DMS114 treated with DMSO at 0.1 percent for 48 hours (cell line): ENCODE results near the gene RPTOR.
"Not testable (repeated sequence)": the region's sequence is repeated elsewhere in the genome, so short reads cannot be mapped to it uniquely, and the experiment has no call there.

Source experiments
- DNase-seq: peaks from one replicate; lab custom pipeline; 2025; ENCODE audit not compliant: unreplicated experiment; lab: John Stamatoyannopoulos, UW

RPTOR gene

GRCh38 chr17:80614332-80615047 lies 69.9 kb downstream of the RPTOR start:
- no peak for DNase-seq

DNA sequence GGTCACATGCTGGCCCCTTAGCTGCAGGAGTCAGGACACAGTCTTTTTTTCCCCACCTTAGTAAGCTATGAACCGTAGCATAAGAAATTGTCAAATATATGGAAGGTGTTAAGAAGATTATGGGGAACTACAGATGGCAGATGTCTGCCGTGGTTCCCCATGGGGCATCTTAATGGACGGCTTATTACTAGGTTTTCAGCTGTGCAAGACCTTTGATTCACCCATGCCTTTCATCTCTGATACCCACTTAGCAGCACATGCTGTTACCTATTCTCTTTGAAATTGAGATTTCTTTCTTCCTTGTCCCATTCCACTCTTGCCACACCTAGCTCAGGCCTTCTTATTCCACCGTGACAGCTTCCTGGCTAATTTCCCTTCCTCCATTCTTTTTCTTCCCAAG lies 70.7 kb downstream of the RPTOR start:
- no peak for DNase-seq

DNA sequence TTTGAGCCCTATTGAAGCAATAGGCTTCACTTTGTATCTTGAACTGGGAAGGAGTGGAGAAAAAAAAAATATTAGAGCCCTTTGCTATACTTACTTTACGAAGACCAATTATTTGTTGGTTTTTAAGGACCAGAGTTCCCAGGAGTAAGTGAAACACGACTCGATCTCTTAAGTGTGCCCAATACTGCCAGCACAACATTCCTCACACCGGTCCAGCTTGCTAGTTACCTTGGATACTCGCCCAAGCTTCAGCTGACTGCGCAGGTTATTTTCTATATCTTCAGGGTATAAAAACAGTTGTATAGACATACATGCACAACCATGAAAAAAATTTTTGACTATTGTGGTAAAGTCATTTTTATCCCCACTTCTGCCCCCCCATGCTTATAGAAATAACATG lies 72.1 kb downstream of the RPTOR start:
- DNase-seq, result no peak

DNA sequence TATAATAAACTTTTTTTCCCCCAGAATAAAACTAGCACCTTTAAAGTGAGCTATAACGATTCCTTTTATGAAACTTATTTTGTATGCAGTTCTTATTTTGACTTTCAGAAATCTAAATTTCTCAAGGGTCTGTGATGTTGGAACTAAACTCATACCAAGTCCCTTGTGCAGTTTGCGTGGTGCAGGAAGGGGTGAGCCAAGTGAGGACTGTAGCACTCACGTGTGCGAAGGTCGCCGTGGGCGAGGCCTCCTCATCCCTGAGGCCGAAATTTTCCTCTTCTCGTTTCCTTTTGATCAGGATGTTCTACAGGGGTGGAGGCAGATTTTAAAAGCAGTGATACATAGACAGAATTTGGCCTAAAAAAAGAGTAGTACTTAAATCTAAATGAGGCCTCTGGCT lies 73.7 kb downstream of the RPTOR start:
- no peak for DNase-seq

- DNase-seq, result no peak
Observed at GRCh38 chr17:80619535-80620235, 75.0 kb downstream of the RPTOR start.

GRCh38 chr17:80621335-80621996 lies 76.8 kb downstream of the RPTOR start:
- DNase-seq, result no peak

- no peak for DNase-seq
Observed at GRCh38 chr17:80621997-80622357, 77.3 kb downstream of the RPTOR start.

DNA sequence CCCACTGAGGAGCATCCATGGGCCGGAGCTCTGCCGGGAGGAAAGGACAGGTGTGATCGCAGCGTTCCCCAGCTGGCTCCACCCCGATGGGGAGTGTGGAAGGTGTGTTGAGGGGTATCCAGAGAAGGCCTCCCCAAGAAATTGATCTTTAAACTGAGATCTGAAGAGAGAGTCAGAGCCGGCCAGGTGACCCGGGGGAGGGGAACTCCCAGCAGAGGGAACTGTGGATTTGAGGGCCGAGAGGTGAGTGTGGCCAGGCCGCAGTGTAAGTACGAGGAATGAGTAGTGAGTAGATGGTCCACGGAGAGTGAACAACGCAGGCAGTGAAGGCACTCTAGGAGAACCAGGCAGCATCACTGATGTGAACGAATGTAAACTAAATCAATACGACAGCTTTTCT lies 80.2 kb downstream of the RPTOR start:
- no peak for DNase-seq

DNA sequence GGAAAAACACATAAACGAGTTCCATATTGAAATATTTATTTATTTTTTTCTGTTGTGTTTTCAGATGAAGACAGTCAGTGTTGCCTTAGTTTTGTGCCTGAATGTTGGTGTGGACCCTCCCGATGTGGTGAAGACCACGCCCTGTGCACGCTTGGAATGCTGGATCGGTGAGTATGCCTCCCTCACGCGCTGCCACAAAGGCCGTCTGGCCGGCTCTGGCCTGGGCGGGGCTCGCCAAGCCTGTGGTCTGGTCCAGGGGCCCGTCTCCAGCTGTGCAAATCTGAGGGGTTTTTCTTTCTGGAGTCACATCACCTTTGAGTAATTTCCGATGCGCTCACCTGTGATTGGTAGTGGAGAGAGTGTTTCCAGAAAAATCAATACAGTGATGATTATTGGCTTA lies 81.0 kb downstream of the RPTOR start:
- no peak for DNase-seq

DNA sequence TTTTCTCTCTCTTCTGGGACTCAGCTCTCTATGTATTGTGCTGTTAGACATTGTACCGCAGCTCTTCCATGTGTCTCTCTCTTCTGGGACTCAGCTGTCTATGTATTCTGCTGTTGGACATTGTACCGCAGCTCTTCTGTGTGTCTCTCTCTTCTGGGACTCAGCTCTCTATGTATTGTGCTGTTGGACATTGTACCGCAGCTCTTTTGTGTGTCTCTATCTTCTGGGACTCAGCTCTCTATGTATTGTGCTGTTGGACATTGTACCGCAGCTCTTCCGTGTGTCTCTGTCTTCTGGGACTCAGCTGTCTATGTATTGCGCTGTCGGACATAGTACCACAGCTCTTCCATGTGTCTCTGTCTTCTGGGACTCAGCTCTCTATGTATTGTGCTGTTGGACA lies 84.2 kb downstream of the RPTOR start:
- DNase-seq, result not testable (repeated sequence)

DNA sequence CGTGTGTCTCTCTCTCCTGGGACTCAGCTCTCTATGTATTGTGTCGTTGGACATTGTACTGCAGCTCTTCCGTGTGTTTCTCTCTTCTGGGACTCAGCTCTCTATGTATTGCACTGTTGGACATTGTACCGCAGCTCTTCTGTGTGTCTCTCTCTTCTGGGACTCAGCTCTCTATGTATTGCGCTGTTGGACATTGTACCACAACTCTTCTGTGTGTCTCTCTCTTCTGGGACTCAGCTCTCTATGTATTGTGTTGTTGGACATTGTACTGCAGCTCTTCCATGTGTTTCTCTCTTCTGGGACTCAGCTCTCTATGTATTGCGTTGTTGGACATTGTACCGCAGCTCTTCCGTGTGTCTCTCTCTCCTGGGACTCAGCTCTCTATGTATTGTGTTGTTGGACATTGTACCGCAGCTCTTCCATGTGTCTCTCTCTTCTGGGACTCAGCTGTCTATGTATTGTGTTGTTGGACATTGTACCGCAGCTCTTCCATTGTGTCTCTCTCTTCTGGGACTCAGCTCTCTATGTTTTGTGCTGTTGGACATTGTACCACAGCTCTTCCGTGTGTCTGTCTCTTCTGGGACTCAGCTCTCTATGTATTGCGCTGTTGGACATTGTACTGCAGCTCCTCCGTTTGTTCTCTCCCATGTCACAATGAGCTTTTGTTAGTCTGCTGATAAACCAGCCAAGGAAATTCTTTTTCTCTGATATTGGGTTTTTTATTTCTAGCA lies 84.8 kb downstream of the RPTOR start:
- no peak for DNase-seq

DNA sequence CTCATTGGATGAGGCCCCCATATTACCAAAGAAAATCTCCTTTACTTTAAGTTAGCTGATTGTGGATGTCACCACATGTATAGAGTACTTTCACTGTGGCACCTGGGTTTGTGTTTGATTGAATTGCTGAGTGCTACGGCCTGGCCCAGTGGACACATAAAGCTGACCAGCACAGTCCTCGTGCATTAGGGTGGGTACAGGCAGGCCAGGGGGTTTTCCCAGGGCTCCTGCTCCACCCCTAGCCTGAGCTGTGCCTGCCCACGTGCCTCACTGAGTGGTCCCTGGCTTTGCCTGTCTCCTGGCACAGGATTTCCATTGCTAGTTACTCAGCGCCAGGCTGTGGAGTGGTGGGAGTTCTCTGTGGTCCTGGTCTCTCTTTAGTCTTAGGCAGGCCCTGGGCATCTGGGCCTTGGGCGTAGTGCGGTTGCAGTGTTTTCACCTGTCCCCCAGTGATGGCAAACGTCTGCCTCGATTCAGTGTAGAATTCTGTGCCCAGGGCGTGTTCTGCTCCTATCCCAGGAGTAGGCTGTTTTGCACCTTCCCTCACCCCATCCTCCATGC lies 86.0 kb downstream of the RPTOR start:
- DNase-seq, result no peak

GRCh38 chr17:80631142-80632045 lies 86.8 kb downstream of the RPTOR start:
- DNase-seq, result no peak

- DNase-seq, result no peak
Observed at GRCh38 chr17:80632046-80632581, 87.5 kb downstream of the RPTOR start.

DNA sequence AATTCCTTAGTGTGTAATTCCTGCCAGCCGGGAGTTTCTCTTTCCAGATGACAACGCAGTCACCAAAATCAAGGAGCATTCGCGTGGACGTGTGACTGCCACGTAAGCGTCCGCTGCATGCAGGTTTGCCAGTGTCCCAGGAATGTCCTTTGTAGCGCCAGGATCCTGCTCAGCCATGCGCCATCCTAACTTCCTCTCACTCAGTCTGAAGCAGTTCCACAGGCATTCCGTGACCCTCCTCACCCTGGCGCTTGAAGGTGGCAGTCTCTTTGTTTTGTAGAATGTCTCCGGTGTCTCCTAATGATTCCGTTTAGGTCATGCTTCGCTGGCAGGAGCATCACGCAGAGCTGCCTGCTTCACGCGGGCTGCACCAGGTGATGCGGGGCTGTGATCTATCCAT lies 88.6 kb downstream of the RPTOR start:
- DNase-seq, result no peak

GRCh38 chr17:80633994-80634566 lies 89.4 kb downstream of the RPTOR start:
- no peak for DNase-seq

- DNase-seq, result no peak
Observed at GRCh38 chr17:80636361-80637018, 91.9 kb downstream of the RPTOR start.

DNA sequence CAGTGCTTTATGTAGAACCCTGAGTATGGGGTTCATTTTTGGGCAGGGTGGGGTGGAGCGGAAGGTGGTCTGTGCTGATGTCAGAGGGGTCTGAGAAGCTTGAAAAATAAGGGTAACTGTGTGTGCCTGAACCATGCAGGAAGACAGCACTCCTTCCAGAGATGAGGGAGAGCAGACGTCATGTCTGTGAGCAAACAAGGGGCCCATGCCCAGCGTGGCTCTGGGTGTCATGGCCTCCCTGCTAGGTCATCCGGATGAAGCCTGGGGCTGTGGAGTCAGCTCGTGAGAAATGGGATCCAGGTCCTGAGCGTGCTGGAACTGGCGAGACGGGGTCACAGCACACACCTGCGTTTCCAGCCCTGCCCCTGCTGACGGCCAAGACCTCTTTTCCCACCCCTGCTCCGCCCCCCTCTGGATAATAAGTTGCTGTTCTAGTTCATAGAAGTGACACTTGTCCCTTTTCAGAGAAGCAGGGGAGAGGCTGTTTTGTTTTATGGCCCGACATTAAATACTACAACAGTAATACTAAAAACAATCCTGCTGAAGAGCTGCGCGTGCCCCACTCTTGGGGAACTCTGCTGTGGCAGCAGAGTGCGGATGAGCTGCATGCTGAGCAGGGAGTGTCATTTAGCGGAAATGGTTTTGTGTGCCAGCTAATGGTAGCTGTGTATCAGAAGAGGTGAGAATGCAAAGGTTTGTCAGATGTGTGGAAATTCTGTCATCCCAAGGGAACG lies 92.6 kb downstream of the RPTOR start:
- no peak for DNase-seq
